Left lung (tissue), 10 donors: ENCODE results near the gene PINLYP. TPM values are rescaled to one million over a fixed set of nuclear protein-coding genes. Genes with fewer than 3 reads are reported as not detected.

ENCODE experiments used
- ATAC-seq: fragments of 200-7000 bp; cut with Tn5 transposase; one replicate; pipeline ENCODE4 v1.9.1; 2020; ENCODE audit warnings: moderate library complexity
- DNase-seq, 4 donors: peaks; one replicate each; pipeline ENCODE4 v3.0.0-alpha.2; 2013 to 2020
- H3K27ac ChIP-seq, 2 donors: fragments of 200-600 bp; sonication (generic) in 1 of 2; one replicate each; pipeline versions ENCODE4 v1.5.0 to v1.8.0; 2020 to 2021
- H3K27me3 ChIP-seq, 2 donors: fragments of 200-600 bp; sonication (generic) in 1 of 2; one replicate each; pipeline versions ENCODE4 v1.5.0 to v1.8.0; 2020 to 2021
- H3K36me3 ChIP-seq, 2 donors: fragments of 200-600 bp; sonication (generic) in 1 of 2; one replicate each; pipeline versions ENCODE4 v1.5.0 to v1.8.0; 2020 to 2021
- H3K4me1 ChIP-seq, 2 donors: fragments of 200-600 bp; one replicate each; pipeline ENCODE4 v1.8.0; 2021
- H3K4me3 ChIP-seq, 2 donors: fragments of 200-600 bp; sonication (generic) in 1 of 2; one replicate each; pipeline versions ENCODE4 v1.5.0 to v1.8.0; 2020 to 2021; ENCODE audit warnings: mild to moderate bottlenecking in 1 of 2
- H3K9me3 ChIP-seq, 2 donors: fragments of 200-600 bp; sonication (generic) in 1 of 2; one replicate each; pipeline versions ENCODE4 v1.5.0 to v1.8.0; 2020 to 2021
- CTCF ChIP-seq, 2 donors: fragments of 200-600 bp; sonication (generic) in 1 of 2; IDR thresholded peaks; one replicate each; pipeline versions ENCODE4 v1.5.0 to v1.8.0; 2021; ENCODE audit warnings: antibody characterized with exemption in 2 of 2
- intact Hi-C, 2 donors: fragments of 100-400 bp; cut with DNase I; formaldehyde crosslinking; loops; one replicate each; pipeline versions ENCODE4 v1.11.2 to v1.14.2; 2022
- polyA plus RNA-seq, 6 donors: library from polyadenylated mRNA; unstranded; fragments of 120-200 nt; gene quantifications; one replicate each; pipeline ENCODE4 v1.2.1, GENCODE V29; 2013; ENCODE audit not compliant: insufficient read length in 6 of 6
- total RNA-seq, 2 donors: library from RNA; stranded (reverse); fragmentation: NEBNext Ultra II Directional; extraction: Animal tissue kit (Norgen Biotek cat#: 25700); gene quantifications; one replicate each; pipeline ENCODE4 v1.2.1, GENCODE V29; 2021
- donor health status: DM: no; HTN: yes; CAD: no.
- donor health status: DM: no; HTN: no; CAD: no.

Gene PINLYP
- total and polyA plus RNA-seq, 8 donors: 6.2 to 21.2 (median 17.0) TPM

GRCh38 chr19:43623889-43624670 is 48.5 kb downstream of the PINLYP start:
- no peak for DNase-seq
- Histone ChIP-seq H3K36me3 (no peaks in the 10 kb centered on the region), H3K4me3 (no peak overlapping the region), H3K4me1 (peaks cover 0 to 7% of the 10 kb centered on the region in 2 donors), H3K27me3 (peaks cover 0 to 23% of the 10 kb centered on the region in 2 donors), H3K27ac (no peak overlapping the region), H3K9me3 (no peaks in the 10 kb centered on the region)
- ATAC-seq: no peak
- no peak for TF ChIP-seq CTCF (IDR thresholded peaks at IDR 0.05)
- intact Hi-C loops: no loop called here

GRCh38 chr19:43624933-43625332 is 49.3 kb downstream of the PINLYP start:
- peaks cover 0 to 23% of the 10 kb centered on the region in 2 donors for H3K27me3 ChIP-seq
- no peaks in the 10 kb centered on the region for H3K36me3 ChIP-seq
- no peak for TF ChIP-seq CTCF (IDR thresholded peaks at IDR 0.05)
- intact Hi-C loops: no loop called here
- ATAC-seq (peak; percentile 35), DNase-seq (peak in 2 of 4 donors; percentile 57 to 83)
- H3K9me3 ChIP-seq: no peaks in the 10 kb centered on the region
- H3K4me1 ChIP-seq: peaks cover 0 to 6% of the 10 kb centered on the region in 2 donors
- no peak overlapping the region for H3K27ac ChIP-seq
- H3K4me3 ChIP-seq: no peak overlapping the region

GRCh38 chr19:43625918-43626579 is 50.4 kb downstream of the PINLYP start:
- ATAC-seq: no peak
- no peak for DNase-seq
- no peaks in the 10 kb centered on the region for H3K4me1 ChIP-seq
- intact Hi-C loops: no loop called here
- no peak overlapping the region for H3K4me3 ChIP-seq
- no peak overlapping the region for H3K27ac ChIP-seq
- TF ChIP-seq CTCF (IDR thresholded peaks at IDR 0.05): no peak
- H3K27me3 ChIP-seq: peaks cover 0 to 23% of the 10 kb centered on the region in 2 donors
- no peaks in the 10 kb centered on the region for H3K36me3 ChIP-seq
- no peaks in the 10 kb centered on the region for H3K9me3 ChIP-seq

- no peak overlapping the region for H3K27ac ChIP-seq
- TF ChIP-seq CTCF (IDR thresholded peaks at IDR 0.05): no peak
- no peak overlapping the region for H3K4me3 ChIP-seq
- no peak for ATAC-seq
- no peaks in the 10 kb centered on the region for H3K9me3 ChIP-seq
- peaks cover 0 to 23% of the 10 kb centered on the region in 2 donors for H3K27me3 ChIP-seq
- no peaks in the 10 kb centered on the region for H3K36me3 ChIP-seq
- intact Hi-C loops: no loop called here
- no peak for DNase-seq
- H3K4me1 ChIP-seq: no peaks in the 10 kb centered on the region
Observed at GRCh38 chr19:43626838-43627237, 51.2 kb downstream of the PINLYP start.

- Histone ChIP-seq H3K9me3 (no peaks in the 10 kb centered on the region), H3K27me3 (peaks cover 0 to 25% of the 10 kb centered on the region in 2 donors), H3K27ac (no peak overlapping the region), H3K4me1 (no peaks in the 10 kb centered on the region), H3K36me3 (no peaks in the 10 kb centered on the region), H3K4me3 (no peak overlapping the region)
- DNase-seq: no peak
- intact Hi-C loops: no loop called here
- no peak for TF ChIP-seq CTCF (IDR thresholded peaks at IDR 0.05)
- no peak for ATAC-seq
Observed at GRCh38 chr19:43628646-43629326, 53.2 kb downstream of the PINLYP start.
